H1 (cell line): ENCODE results near the gene C19orf38. TPM values are rescaled to one million over a fixed set of nuclear protein-coding genes. Genes with fewer than 3 reads are reported as not detected.
A peak's percentile ranks its signal among the peaks of the same experiment; 100 is the strongest.

ENCODE experiments used
- CHD1 ChIP-seq: IDR thresholded peaks from 2 replicates; pipeline ENCODE4 v1.6.1; 2012; ENCODE audit warnings: low read depth, low read length, improper control_type of control experiment
- EZH2 ChIP-seq: fragments of 200-600 bp; sonication (generic); IDR thresholded peaks from 2 replicates; pipeline ENCODE4 v1.7.1; 2012; ENCODE audit warnings: low read depth, mild to moderate bottlenecking, moderate library complexity, low read length, inconsistent platforms; ENCODE audit not compliant: severe bottlenecking
- HDAC2 ChIP-seq, 2 experiments: fragments of 300-600 bp in 1 of 2; sonication (generic) in 1 of 2; IDR thresholded peaks; 2 replicates each; pipeline ENCODE4 v1.6.1; 2011 to 2012; ENCODE audit warnings: low read depth in 2 of 2, low read length in 2 of 2, mild to moderate bottlenecking in 2 of 2, moderate library complexity in 2 of 2, borderline replicate concordance in 1 of 2, inconsistent platforms in 1 of 2
- KDM4A ChIP-seq: IDR thresholded peaks from one replicate; pipeline ENCODE4 v1.7.1; 2012; ENCODE audit warnings: low read depth, mild to moderate bottlenecking, moderate library complexity, low read length, inconsistent platforms; ENCODE audit not compliant: severe bottlenecking
- NANOG ChIP-seq: IDR thresholded peaks from 2 replicates; pipeline ENCODE4 v1.6.1; 2011; ENCODE audit warnings: low read length, low read depth, mild to moderate bottlenecking, inconsistent platforms; ENCODE audit not compliant: insufficient read depth, poor library complexity, severe bottlenecking
- NRF1 ChIP-seq: IDR thresholded peaks from 2 replicates; pipeline ENCODE4 v1.6.1; 2011; ENCODE audit warnings: mild to moderate bottlenecking, low read depth, low read length, improper control_type of control experiment
- PHF8 ChIP-seq: fragments of 200-600 bp; sonication (generic); conservative IDR thresholded peaks from 2 replicates; pipeline ENCODE4 v1.7.1; 2012; ENCODE audit warnings: low read depth, mild to moderate bottlenecking, inconsistent platforms, low read length, moderate library complexity
- RAD21 ChIP-seq, 2 experiments: IDR thresholded peaks in 1 of 2; conservative IDR thresholded peaks in 1 of 2; 2 replicates each; pipeline ENCODE4 v1.6.1; 2011; ENCODE audit warnings: low read depth in 2 of 2, low read length in 2 of 2, improper control_type of control experiment in 1 of 2, inconsistent platforms in 1 of 2, mild to moderate bottlenecking in 1 of 2, moderate library complexity in 1 of 2
- RBBP5 ChIP-seq: IDR thresholded peaks from 2 replicates; pipeline ENCODE4 v1.7.1; 2012; ENCODE audit warnings: low read depth, mild to moderate bottlenecking, inconsistent platforms, low read length, moderate library complexity, borderline replicate concordance
- SIRT6 ChIP-seq: IDR thresholded peaks from one replicate; pipeline ENCODE4 v1.7.1; 2012; ENCODE audit warnings: low read length, inconsistent platforms
- SP2 ChIP-seq: IDR thresholded peaks from 2 replicates; pipeline ENCODE4 v1.6.1; 2012; ENCODE audit warnings: mild to moderate bottlenecking, low read length, inconsistent platforms
- TAF7 ChIP-seq: optimal IDR thresholded peaks from 2 replicates; pipeline ENCODE3; 2011; ENCODE audit warnings: low read depth, mild to moderate bottlenecking, inconsistent platforms, low read length, moderate library complexity, borderline replicate concordance
- TBP ChIP-seq: IDR thresholded peaks from 2 replicates; pipeline ENCODE4 v1.6.1; 2011; ENCODE audit warnings: low read depth, low read length, improper control_type of control experiment
- polyA plus RNA-seq, 7 experiments: library from polyadenylated mRNA; depleted of rRNA in 3 of 7; stranded (reverse) in 5 of 7; unstranded in 2 of 7; fragments of >200 nt in 5 of 7; fragments of 200-250 nt in 2 of 7; gene quantifications; 1 replicate in 5 of 7; 2 replicates in 1 of 7; 4 replicates in 1 of 7; pipeline versions ENCODE4 v1.2.1 to v1.2.3, GENCODE V29; 2011 to 2013; ENCODE audit warnings: missing spikeins in 2 of 7, mixed read lengths in 2 of 7
- total RNA-seq: library from RNA; stranded (reverse); fragmentation: NEBNext Ultra II Directional; extraction: Animal tissue kit (Norgen Biotek cat#: 25700); gene quantifications from 2 replicates; pipeline ENCODE4 v1.2.1, GENCODE V29; 2021
- TF ChIP-seq, protein P1 (sequence below), 3 experiments: IDR thresholded peaks; 1 replicate in 2 of 3; 2 replicates in 1 of 3; pipeline versions ENCODE4 v1.5.1 to v1.6.1; 2011; ENCODE audit warnings: low read length in 3 of 3, mild to moderate bottlenecking in 3 of 3, inconsistent platforms in 2 of 3, low read depth in 1 of 3, moderate library complexity in 1 of 3; ENCODE audit not compliant: insufficient read depth in 1 of 3; ENCODE audit errors: control extremely low read depth in 1 of 3
- TF ChIP-seq, protein P2 (sequence below): IDR thresholded peaks from 2 replicates; pipeline ENCODE4 v1.6.1; 2012; ENCODE audit warnings: low read length, inconsistent platforms
- TF ChIP-seq, protein P3 (sequence below): IDR thresholded peaks from 2 replicates; pipeline ENCODE4 v1.6.1; 2011; ENCODE audit warnings: low read length, improper control_type of control experiment

The C19orf38 gene
- total and polyA plus RNA-seq, 2 of the 8 experiments (the other 6 are each of a cell fraction or from before 2014, with no cell fraction given), result 0.53 TPM; not detected in 1

DNA sequence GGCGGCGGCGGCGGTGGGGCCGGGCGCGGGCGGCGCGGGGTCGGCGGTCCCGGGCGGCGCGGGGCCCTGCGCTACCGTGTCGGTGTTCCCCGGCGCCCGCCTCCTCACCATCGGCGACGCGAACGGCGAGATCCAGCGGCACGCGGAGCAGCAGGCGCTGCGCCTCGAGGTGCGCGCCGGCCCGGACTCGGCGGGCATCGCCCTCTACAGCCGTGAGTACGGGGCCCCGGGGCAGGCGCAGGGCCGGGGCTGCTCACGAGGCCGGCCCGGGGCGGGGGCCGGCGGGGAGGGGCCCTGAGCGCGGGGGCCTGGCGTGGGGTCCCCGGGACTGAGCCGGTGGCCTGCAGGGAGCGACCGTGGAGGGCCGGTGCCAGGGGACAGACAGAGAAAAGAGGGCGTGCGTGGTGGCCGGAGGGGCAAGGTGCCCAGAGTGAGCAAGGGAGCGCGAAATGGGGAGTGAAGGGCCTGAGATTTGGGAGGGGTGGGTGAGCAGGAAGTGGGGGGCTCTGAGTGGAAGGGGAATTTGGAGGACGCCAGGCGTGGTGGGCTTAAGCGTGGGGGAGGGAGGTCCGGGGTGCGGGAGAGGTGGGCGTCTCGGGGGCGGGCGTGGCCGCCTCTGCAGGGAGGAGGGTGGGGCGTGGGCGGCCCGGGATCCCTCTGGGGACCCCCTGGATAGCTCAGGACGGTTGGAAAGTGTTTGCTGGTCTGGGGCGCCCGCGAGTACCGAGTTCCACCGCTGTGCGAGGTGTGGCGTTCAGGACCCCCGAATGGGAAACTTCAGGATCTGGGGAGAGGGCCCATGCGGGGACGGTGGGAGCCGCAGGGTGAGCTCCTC is 23.7 kb downstream of the C19orf38 start (continued):
- TF ChIP-seq, protein P1, sequence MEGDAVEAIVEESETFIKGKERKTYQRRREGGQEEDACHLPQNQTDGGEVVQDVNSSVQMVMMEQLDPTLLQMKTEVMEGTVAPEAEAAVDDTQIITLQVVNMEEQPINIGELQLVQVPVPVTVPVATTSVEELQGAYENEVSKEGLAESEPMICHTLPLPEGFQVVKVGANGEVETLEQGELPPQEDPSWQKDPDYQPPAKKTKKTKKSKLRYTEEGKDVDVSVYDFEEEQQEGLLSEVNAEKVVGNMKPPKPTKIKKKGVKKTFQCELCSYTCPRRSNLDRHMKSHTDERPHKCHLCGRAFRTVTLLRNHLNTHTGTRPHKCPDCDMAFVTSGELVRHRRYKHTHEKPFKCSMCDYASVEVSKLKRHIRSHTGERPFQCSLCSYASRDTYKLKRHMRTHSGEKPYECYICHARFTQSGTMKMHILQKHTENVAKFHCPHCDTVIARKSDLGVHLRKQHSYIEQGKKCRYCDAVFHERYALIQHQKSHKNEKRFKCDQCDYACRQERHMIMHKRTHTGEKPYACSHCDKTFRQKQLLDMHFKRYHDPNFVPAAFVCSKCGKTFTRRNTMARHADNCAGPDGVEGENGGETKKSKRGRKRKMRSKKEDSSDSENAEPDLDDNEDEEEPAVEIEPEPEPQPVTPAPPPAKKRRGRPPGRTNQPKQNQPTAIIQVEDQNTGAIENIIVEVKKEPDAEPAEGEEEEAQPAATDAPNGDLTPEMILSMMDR (IDR thresholded peaks at IDR 0.05; ENCODE audit: control extremely low read depth in 1 of 3, insufficient read depth in 1 of 3, low read depth in 1 of 3, low read length in 3 of 3), result peak in 2 of 3 experiments; percentile 10 to 21; a peak in 1 of 4 replicates
- TF ChIP-seq SIRT6 (no peak), TBP (no peak), NANOG (no peak), CHD1 (no peak), SP2 (no peak), KDM4A (peak; percentile 12), RBBP5 (peak; percentile 22; the same call in 1 of the 2 replicates), HDAC2 (IDR thresholded peaks at IDR 0.05; ENCODE audit: borderline replicate concordance in 1 of 2, low read depth in 2 of 2, low read length in 2 of 2) (no peak), PHF8 (peak; percentile 35), TAF7 (no peak), NRF1 (no peak), EZH2 (no peak), RAD21 (IDR thresholded peaks at IDR 0.05 in 1 of 2, conservative IDR thresholded peaks at IDR 0.05 in 1 of 2; ENCODE audit: low read depth in 2 of 2, low read length in 2 of 2) (no peak)
- TF ChIP-seq, protein P2, sequence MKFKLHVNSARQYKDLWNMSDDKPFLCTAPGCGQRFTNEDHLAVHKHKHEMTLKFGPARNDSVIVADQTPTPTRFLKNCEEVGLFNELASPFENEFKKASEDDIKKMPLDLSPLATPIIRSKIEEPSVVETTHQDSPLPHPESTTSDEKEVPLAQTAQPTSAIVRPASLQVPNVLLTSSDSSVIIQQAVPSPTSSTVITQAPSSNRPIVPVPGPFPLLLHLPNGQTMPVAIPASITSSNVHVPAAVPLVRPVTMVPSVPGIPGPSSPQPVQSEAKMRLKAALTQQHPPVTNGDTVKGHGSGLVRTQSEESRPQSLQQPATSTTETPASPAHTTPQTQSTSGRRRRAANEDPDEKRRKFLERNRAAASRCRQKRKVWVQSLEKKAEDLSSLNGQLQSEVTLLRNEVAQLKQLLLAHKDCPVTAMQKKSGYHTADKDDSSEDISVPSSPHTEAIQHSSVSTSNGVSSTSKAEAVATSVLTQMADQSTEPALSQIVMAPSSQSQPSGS, result no peak
- TF ChIP-seq, protein P3, sequence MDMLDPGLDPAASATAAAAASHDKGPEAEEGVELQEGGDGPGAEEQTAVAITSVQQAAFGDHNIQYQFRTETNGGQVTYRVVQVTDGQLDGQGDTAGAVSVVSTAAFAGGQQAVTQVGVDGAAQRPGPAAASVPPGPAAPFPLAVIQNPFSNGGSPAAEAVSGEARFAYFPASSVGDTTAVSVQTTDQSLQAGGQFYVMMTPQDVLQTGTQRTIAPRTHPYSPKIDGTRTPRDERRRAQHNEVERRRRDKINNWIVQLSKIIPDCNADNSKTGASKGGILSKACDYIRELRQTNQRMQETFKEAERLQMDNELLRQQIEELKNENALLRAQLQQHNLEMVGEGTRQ, result no peak
